GM21825 (cell line): ENCODE measurements around the gene TAS2R42.

ENCODE experiments used
- ATAC-seq: cut with Tn5 transposase; IDR thresholded peaks from one replicate; pipeline ENCODE4 v1.9.1; 2021; ENCODE audit warnings: mild to moderate bottlenecking, moderate library complexity; ENCODE audit not compliant: unreplicated experiment

The TAS2R42 gene

DNA sequence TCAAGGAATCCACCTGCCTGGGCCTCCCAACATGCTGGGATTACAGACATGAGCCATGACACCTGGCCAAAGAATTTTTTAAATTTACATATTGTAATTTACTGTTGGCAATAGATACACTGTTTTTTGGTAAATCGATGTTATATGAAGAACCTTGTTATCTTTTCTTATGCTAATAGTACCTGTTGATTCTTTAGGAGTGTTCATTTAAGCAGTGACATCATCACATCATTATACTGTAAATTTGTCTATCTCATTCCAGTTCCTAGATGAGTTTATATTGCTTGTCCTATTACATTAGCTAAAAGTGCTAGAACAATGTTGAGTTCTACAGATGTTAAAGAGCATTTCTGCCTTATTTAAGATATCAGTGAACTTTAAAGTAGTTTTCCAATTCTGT lies 39.3 kb downstream of the TAS2R42 start:
- no peak for ATAC-seq

DNA sequence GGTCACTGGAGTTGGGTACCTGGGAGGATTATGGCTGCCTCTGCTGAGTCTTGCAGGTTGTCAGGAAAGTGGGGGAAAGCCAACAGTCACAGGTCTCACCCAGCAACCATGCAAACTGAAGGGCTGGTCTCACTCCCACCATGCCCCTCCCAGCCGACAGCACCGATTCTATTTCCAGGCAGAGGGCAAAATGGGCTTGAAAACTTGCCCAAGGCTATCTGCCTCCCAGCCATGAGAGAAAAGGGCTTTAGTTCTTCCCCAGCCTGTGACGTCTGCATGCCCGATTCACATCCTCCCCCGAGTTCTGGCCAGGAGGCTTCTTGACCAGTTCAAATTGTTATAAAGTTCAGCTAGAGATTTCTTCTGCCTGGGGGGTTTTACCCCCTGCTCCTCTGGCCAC lies 42.4 kb downstream of the TAS2R42 start:
- no peak for ATAC-seq

DNA sequence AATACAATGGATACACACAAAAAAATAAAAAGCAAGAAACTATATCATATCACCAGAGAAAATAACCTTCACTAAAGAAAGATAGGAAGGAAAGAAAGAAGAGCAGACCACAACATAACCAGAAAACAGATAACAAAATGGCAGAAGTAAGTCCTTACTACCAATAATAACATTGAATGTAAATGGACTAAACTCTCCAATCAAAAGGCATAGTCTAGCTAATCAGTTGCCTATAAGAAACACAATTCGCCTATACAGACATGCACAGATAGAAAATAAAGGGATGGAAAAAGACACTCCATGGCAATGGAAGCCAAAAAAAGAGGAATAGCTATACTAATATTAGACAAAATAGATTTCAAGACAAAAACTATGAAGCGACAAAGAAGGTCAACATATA lies 43.4 kb downstream of the TAS2R42 start:
- no peak for ATAC-seq

DNA sequence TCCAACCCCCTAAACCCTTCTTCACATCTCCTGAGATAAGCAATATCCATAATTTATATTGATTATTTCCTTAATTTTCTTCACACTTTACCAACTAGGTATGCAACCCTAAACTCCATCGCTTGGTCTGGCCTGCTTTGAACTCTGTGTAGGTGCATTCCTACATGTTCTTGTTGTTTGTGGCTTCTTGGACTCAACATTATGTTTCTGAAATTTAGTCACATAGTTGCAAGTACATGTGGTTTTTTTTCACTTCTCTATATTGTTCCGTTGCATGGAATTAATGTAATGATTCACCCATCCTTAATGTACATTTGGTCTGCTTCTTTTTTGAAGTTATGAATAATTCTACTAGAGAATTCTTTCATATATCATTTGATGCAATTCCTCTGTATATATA lies 50.7 kb downstream of the TAS2R42 start:
- no peak for ATAC-seq
